ENCODE data around the gene UNC5C.

GRCh38 chr4:95129031-95129430 lies 419.7 kb downstream of the UNC5C start:
- TF ChIP-seq CTCF (IDR thresholded peaks at IDR 0.05 in 8 of 11, conservative IDR thresholded peaks at IDR 0.05 in 3 of 11) (no peak), POLR2A (IDR thresholded peaks at IDR 0.05) (no peak), POLR2AphosphoS5 (IDR thresholded peaks at IDR 0.05) (no peak)

All from spleen (tissue), 7 donors.